ENCODE measurements around the gene HAPLN3. TPM values are rescaled to one million over a fixed set of nuclear protein-coding genes. Genes with fewer than 3 reads are reported as not detected.

Gene HAPLN3
- total and polyA plus RNA-seq, 2 of the 4 experiments (the other 2 are of a cell fraction), result 5.9 to 28.6 TPM

DNA sequence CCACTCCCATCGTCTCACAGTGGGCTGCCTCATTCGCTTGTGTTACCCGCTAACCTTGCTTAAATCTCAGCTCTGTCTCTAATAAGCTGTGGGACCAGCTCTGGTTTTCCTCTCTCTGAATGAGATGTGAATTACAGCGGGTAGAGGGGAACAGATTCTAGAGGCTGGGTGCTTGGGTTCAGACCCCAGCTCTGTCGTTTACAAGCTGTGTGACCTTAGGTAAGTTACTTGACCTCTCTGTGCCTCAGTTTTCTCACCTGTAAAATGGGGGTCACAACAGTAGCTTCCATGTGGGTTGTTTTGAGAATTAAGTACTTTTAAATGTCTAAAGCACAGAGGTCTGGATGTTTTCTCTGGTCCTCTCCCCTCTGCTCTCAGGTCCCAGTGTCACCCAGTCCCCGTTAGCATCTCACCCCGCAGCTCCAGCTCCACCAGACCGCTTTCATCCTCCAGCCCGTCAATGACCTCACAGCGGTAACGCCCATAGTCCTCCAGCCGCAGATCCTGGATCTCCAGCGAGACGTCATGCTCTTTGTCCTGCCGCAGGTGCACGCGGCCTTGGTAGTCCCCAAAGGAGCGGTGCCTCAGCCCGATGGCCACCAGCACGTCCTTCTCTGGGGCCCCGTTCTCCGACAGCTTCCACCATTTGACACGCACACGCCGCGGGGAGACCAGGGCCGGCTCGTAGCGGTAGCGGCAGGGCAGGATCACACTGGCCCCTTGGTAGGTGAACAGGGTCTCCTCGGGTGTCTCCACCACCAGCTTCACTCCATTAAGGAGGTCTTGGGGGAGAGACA lies 14.2 kb downstream of the HAPLN3 start (continued):
- TF ChIP-seq MXI1 (IDR thresholded peaks at IDR 0.05; ENCODE audit: borderline replicate concordance, low read depth, low read length), result no peak

DNA sequence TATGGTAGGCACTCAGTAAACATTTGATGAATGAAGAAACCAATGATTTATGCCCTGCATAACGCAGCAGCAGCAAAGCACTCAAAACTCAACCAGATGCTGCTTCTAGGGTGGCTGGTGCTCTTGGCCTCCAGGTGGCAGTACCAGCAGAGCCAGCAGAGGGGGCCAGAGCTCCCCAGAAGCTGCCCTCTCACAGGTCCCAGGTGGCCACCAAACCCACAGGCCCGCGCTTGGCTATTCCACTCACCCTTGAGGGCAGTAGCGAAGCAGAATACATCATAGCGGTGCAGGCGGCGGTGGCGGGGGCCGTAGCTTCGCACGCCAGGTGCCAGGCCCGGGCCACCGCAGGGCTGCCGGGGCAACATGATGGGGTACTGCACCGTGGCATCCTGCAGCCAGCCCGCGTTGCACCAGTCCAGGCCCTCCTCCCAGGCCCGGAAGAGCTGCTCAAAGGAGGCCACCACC lies 16.6 kb downstream of the HAPLN3 start:
- no peak overlapping the region for H3K9ac ChIP-seq (ENCODE audit: low read depth, low read length)
- no peaks in the 10 kb centered on the region for H3K27me3 ChIP-seq (ENCODE audit: control insufficient read depth, insufficient read depth, low read length)
- H3K4me3 ChIP-seq (ENCODE audit: insufficient read depth, low read depth, low read length), result no peak overlapping the region
- H3K27ac ChIP-seq (ENCODE audit: insufficient read depth, low read length), result no peak overlapping the region
- intact Hi-C loops (cut with micrococcal nuclease), result no loop called here
- H3K9me1 ChIP-seq (ENCODE audit: insufficient read depth, low read length), result peaks cover 7% of the 10 kb centered on the region; the same call in 1 of the 2 replicates
- TF ChIP-seq, protein P1, sequence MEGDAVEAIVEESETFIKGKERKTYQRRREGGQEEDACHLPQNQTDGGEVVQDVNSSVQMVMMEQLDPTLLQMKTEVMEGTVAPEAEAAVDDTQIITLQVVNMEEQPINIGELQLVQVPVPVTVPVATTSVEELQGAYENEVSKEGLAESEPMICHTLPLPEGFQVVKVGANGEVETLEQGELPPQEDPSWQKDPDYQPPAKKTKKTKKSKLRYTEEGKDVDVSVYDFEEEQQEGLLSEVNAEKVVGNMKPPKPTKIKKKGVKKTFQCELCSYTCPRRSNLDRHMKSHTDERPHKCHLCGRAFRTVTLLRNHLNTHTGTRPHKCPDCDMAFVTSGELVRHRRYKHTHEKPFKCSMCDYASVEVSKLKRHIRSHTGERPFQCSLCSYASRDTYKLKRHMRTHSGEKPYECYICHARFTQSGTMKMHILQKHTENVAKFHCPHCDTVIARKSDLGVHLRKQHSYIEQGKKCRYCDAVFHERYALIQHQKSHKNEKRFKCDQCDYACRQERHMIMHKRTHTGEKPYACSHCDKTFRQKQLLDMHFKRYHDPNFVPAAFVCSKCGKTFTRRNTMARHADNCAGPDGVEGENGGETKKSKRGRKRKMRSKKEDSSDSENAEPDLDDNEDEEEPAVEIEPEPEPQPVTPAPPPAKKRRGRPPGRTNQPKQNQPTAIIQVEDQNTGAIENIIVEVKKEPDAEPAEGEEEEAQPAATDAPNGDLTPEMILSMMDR (conservative IDR thresholded peaks at IDR 0.05; ENCODE audit: low read depth, low read length), result peak; percentile 73
- TF ChIP-seq MAFK (IDR thresholded peaks at IDR 0.05; ENCODE audit: low read depth, low read length), result no peak
- TF ChIP-seq POLR2A (IDR thresholded peaks at IDR 0.05; ENCODE audit: low read depth, low read length), result no peak
- peak; percentile 76 for TF ChIP-seq RAD21 (IDR thresholded peaks at IDR 0.05; ENCODE audit: low read length)
- peak; percentile 60 for TF ChIP-seq SMC3 (IDR thresholded peaks at IDR 0.05; ENCODE audit: low read depth, low read length)
- H3K79me1 ChIP-seq (ENCODE audit: low read depth in 1 of 2, low read length in 2 of 2), result no peaks in the 10 kb centered on the region; a peak in 1 of 4 replicates
- no TSS peak for BruUV-seq (replicated peaks)
- H2BK120ac ChIP-seq (ENCODE audit: low read depth, low read length), result no peak overlapping the region
- no peaks in the 10 kb centered on the region for H3K9me3 ChIP-seq (ENCODE audit: control insufficient read depth, insufficient read depth, low read length)
- in situ Hi-C loops (cut with MboI; ENCODE audit: low sequenced_read_pairs), result no loop called here
- H4K5ac ChIP-seq (ENCODE audit: low read depth, low read length), result no peak overlapping the region
- H4K91ac ChIP-seq (ENCODE audit: insufficient read depth, low read depth, low read length), result no peak overlapping the region
- H2BK20ac ChIP-seq (ENCODE audit: low read depth, low read length), result no peak overlapping the region
- dilution Hi-C loops (cut with HindIII; ENCODE audit: low sequenced_read_pairs, unreplicated experiment), result no loop called here
- H3K18ac ChIP-seq (ENCODE audit: low read depth, low read length), result no peak overlapping the region
- ChIA-PET POLR2A (ENCODE audit: unreplicated experiment) (no interaction called here), CTCF (interaction anchor here (0.6 to 2.1 kb wide), 5 partner anchors 14 to 164 kb away, joined by 3 to 10 read pairs (median 3); no protein-coding TSS in a partner anchor)
- no peak overlapping the region for H3K56ac ChIP-seq (ENCODE audit: extremely low read depth, insufficient read depth, low read length)
- peaks cover 4% of the 10 kb centered on the region for H3K4me1 ChIP-seq (ENCODE audit: control insufficient read depth, insufficient read depth, low read length)
- H2BK15ac ChIP-seq (ENCODE audit: low read depth, low read length), result no peak overlapping the region
- H2AK9ac ChIP-seq (replicated peaks; ENCODE audit: low read depth, low read length, poor library complexity), result no peak overlapping the region
- no peak overlapping the region for H3K23ac ChIP-seq (ENCODE audit: low read depth, low read length)
- H4K8ac ChIP-seq (ENCODE audit: low read depth in 2 of 2, low read length in 2 of 2), result no peak overlapping the region
- H4K20me1 ChIP-seq (ENCODE audit: insufficient read depth, low read length), result no peaks in the 10 kb centered on the region
- no peak overlapping the region for H3K4me2 ChIP-seq (ENCODE audit: low read depth, low read length)
- no peak overlapping the region for H3K4ac ChIP-seq (ENCODE audit: low read depth, low read length)
- H2AK5ac ChIP-seq (ENCODE audit: low read depth, low read length), result no peak overlapping the region
- H3K14ac ChIP-seq (replicated peaks; ENCODE audit: low read depth, low read length), result no peak overlapping the region
- DNase-seq, result peak; percentile 35
- H2BK5ac ChIP-seq (ENCODE audit: low read depth, low read length, poor library complexity, severe bottlenecking), result no peak overlapping the region
- peak; percentile 76 for ATAC-seq (ENCODE audit: low read depth)
- peaks cover 21% of the 10 kb centered on the region for H3K36me3 ChIP-seq (ENCODE audit: control insufficient read depth, insufficient read depth, low read length)
- peak overlapping the region; percentile 39 for H2AFZ ChIP-seq (replicated peaks; ENCODE audit: low read length, poor library complexity)
- WGBS, 2 experiments (ENCODE audit: extremely low coverage in 2 of 2, insufficient read length in 1 of 2), result 76% methylated on average over 11 of the region's 18 CpGs; no CpG with 5 or more reads in 1 of the 2 experiments

Data from IMR-90 (cell line).